GM21367 (cell line): ENCODE data around the gene CIRBP.
"Not testable (repeated sequence)": the region's sequence is repeated elsewhere in the genome, so short reads cannot be mapped to it uniquely, and the experiment has no call there.

Source experiments
- ATAC-seq: cut with Tn5 transposase; IDR thresholded peaks from one replicate; pipeline ENCODE4 v1.9.1; 2021; ENCODE audit not compliant: unreplicated experiment

Gene CIRBP

DNA sequence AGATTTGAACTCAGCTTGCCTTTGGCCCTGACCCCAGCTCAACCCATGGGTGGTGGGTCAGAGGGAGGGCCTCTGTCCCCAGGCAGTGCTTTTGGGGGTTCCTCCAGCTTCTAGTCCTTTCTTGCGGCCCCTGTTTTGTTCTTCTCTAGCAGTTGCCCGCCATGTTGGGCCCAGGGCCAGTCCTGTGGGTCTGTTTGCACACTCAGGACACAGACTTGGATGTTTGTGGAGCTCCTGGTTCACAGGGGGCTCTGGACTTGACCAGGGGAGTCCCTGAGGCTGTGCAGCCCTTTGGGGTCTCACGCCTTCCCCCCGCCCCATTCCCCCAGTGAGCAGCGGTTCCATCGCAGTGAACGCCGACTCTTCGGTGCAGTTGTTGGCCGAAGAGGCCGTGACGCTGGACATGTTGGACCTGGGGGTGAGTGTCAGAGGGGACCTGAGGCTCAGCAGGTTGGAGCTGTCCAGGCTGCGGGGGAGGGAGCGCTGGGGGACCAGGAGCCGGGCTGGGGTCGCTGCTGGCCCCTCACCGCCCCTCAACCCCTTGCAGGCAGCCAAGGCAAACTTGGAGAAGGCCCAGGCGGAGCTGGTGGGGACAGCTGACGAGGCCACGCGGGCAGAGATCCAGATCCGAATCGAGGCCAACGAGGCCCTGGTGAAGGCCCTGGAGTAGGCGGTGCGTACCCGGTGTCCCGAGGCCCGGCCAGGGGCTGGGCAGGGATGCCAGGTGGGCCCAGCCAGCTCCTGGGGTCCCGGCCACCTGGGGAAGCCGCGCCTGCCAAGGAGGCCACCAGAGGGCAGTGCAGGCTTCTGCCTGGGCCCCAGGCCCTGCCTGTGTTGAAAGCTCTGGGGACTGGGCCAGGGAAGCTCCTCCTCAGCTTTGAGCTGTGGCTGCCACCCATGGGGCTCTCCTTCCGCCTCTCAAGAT lies 25.1 kb upstream of the CIRBP start:
- no peak for ATAC-seq

DNA sequence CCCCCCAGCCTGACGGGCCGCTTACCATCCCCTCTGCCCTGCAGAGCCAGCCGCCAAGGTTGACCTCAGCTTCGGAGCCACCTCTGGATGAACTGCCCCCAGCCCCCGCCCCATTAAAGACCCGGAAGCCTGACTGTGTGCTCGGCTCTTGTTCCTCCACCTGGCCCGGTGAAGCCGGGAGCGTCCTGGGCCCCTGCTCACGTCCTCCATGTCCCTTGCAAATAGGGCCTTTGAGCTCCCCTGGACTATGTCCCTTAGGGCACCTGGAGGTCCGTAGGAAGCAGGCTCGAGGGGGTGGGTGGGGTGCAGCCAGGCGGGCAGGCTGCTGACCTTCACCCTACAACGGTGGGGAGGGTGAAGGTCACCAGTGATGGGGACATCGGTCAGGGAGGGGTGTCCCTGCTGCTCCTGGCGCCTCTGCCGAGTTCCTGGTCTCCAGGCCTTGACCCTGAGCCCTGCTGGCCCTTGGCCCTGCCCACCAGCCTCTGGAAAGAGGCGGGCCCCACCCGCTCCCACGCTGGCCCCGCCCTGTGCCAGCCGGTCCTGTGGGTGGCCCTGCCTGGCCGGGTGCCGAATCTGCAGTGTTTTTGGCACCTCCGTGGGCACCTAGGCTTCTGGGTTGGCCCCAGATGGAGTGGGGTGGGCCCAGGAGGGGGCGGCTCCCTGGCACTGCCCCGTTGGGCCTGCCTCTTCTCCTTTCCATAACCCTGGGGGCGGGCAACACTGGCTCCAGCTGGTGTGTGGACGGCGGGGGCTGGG lies 24.3 kb upstream of the CIRBP start:
- ATAC-seq = no peak

DNA sequence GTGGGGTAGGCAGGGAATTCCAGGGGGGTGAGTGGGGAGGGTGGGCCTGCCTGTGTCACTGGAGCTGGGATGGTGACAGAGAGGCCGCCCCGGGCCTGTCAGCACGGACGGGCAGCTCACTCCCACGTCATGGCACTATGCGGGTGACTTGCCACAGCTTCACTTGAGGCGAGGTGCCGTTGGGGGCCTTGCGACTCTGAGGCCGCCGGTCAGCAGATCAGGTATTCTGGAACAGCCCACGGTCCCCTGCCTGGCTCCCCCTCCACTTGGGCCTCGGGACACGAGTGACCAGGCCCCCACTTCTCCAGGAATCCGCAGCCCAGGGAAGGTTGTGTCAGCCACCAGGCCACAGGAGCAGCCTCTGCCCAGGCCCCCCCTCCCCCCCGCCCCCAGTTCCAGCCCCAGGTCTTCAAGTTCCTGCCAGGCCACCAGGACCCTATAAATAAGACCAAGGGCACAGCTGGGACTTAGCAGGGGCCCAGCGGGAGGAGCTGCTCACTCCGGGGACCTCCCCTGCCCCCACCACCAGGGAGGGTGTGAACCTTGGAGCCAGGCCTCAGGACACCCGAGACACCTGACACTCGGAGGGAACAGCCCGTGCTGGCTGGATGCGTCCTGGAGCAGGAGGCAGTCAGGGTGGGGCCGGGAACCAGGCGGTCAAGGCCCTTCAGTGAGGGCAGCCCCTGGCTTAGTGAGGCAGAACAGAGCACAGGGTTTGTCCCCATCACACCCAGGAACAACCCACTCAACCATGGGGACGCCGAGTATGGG lies 23.5 kb upstream of the CIRBP start:
- ATAC-seq = no peak

DNA sequence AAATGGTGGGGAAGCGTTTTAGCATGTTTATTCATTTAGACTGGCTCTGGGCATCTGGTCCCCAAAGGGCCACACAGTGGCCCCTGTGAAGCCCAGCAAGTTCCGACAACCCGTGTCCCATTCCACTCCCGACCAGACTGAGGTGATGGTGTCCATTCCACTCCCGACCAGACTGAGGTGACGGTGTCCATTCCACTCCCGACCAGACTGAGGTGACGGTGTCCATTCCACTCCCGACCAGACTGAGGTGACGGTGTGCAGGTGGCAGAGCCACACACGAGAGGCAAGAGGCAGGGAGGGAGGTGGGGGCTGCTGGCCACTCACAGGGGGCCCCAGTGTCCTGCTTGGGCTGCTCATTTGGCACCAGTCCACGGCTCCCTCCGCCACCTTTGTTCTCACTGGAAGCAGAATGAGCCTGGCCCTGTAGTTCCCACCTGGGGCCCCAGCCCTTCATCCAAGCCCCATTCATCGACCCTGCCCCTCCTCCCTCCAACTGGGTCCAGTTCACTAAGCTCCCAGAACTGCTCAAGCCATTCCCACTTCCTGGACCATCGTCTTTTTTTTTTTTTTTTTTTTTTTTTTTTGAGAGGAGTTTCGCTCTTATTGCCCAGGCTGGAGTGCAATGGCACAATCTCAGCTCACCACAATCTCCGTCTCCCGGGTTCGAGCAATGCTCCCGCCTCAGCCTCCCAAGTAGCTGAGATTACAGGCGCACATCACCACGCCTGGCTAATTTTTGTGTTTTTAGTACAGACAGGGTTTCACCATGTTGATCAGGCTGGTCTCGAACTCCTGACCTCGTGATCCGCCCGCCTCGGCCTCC lies 22.7 kb upstream of the CIRBP start:
- ATAC-seq = not testable (repeated sequence)

DNA sequence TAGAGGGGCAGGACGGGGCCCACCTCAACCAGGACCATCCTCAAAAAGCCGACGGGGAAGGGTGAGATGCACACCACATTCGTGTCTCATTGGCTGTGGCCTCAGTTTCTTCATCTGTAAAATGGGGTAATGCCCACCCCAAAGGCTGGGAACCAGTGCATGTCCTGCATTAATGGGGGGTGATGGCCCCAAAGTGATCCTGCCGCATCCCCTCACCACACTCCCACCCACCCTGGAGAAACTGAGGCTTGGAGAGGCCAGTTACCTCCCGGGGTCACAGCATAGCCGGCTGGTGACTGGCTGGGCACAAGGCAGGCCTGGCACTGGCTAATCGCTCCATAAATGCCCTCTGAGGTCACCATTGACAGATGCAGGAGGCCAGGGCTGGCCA lies 21.4 kb upstream of the CIRBP start:
- no peak for ATAC-seq

DNA sequence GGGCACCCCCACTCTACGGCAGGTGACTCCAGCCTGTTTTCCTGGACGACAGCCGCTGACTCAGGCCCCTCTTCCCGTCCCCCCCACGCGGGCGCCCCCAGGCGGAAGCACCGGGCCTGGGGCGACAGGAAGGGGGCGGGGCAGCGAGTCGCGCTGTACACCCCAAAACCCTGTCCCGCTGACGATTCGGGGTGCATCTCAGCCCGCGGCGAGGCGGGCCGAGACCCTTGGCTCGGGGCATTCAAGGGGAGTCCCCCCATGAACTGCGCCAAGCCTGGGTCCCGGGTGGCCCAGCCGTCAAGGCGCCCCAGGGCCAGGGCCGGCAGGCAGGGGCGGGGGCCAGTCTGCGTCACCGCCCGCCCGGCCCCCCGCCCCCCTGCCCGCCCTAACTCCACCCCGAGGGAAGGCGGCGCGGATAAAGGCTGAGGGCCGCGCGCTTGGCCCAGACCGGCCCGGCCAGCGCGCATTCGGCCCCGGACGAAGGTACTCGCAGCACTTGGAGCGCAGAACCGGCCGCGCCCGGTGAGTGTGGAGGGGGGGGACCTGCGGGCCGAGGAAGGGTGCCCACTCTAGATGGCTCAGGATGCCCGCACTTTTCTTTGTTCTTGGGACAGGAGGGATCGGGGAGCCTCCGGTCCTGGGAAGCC lies 20.9 kb upstream of the CIRBP start, which contains the start of gene MIDN:
Gene MIDN, plus strand, starts transcription at position 445 of the 647 bp plus-strand sequence. CDS start 1,714 bp downstream, outside the sequence.
- peak; percentile 8 for ATAC-seq

DNA sequence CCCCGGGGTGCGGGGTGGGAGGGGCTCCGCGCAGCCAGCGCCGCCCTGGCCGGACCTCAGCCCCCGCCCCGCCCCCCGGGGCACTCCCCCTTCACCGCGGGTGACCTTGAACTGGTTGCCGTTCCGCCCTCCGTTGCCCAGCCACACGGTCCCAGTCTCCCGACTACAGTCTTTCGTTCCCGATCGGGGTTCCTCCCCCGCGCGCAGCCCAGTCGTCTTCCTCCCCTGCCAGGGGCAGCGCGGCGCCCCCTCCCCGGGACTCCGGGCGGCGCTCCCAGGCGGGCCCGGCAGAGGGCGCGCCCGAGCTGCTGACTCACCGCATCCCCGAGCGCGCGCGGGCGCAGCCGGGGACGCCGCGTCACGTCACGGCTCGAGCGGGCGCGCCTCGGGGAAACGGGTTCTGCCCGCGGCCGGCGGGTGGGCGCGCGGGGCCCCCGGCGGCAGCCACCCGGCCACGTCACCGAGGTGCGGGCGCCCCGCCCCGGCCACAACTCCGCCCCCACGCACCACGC lies 20.3 kb upstream of the CIRBP start:
- ATAC-seq = peak; percentile 10

DNA sequence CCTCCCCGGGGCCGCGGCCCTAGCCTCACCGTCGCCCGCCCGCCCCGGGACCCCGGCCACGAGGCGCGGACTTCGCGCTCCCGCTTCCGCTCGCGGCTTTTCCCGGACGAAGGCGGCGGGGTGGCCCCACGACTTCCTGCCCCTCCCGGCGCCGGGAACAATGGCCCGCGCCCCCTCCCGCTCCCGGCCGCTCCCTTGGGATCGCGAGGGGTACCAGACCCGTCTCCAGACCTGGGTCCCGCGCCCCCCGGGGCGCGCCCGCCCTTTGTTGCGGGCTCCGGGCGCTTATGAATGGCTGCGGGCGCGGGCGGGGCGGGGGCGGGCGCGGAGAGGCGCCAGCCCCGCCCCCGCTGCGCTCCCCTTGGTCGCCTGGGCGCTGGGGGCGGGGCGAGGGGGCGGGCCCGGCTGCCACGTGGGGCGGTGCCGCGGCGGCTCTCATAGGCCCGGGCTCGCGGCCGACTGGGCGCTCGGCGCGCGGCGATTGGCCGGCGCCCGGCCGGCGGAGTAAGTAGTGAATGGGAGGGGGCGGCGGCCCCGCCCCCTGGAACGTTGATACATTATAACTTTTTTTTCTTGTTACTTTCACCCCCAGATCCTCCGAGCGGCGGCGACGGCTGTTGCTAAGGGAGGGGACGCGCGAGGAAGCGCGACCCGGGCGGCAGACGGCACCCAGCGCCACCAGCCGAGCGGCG lies 19.7 kb upstream of the CIRBP start:
- peak; percentile 33 for ATAC-seq

DNA sequence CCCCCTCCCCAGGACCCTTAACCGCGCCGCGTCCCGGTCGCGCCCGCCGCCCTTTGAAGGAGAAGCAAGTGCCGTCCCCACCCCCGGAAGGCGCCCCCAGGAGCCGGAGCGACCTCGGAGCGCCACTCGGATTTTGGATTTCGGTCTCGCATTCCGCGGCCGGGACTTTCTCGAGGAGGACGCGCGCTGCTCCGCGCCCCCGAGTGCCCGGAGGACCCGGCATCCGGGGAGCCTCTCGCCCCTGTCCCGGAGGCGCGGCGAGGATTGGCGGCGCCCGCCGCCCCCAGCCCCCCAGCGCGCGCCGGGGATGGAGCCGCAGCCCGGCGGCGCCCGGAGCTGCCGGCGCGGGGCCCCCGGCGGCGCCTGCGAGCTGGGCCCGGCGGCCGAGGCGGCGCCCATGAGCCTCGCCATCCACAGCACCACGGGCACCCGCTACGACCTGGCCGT lies 19.1 kb upstream of the CIRBP start:
- no peak for ATAC-seq

DNA sequence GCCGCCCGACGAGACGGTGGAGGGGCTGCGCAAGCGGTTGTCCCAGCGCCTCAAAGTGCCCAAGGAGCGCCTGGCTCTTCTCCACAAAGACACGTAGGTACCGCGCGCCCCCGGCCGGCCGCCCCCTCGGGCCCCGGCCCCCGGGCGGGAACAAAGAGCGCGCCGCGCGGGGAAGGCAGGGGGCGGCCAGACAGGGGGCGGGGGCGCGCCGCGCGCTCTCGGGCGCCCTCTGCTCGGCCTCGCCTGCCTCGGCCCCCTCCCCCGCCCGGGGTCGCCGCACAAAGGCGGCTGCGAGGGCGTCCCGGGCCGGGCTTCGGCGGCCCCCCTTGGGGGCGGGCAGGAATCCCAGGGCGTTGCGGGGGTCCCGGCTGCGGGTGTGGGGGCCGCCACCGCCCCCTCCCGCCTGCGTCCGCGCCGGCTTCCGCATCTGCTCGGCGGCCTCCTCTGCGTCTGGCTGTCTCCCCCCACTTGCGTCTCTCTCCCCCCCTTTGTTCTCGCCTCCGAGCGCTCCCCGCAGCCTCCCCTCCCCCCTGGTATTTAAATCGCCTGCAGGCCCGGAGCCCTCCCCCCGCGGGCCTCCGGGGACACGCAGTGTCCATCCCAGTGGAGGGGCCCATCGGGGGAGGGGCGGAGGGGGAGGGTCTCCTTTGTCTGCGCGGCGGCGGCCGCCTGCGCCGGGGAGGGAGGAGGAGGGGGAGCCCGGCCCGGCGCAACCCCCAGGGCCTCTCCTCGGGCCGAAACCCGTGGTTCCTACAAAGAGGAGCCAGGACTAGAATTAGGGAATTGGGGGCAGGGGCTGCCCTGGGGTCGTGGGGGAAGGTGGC lies 18.5 kb upstream of the CIRBP start:
- no peak for ATAC-seq

DNA sequence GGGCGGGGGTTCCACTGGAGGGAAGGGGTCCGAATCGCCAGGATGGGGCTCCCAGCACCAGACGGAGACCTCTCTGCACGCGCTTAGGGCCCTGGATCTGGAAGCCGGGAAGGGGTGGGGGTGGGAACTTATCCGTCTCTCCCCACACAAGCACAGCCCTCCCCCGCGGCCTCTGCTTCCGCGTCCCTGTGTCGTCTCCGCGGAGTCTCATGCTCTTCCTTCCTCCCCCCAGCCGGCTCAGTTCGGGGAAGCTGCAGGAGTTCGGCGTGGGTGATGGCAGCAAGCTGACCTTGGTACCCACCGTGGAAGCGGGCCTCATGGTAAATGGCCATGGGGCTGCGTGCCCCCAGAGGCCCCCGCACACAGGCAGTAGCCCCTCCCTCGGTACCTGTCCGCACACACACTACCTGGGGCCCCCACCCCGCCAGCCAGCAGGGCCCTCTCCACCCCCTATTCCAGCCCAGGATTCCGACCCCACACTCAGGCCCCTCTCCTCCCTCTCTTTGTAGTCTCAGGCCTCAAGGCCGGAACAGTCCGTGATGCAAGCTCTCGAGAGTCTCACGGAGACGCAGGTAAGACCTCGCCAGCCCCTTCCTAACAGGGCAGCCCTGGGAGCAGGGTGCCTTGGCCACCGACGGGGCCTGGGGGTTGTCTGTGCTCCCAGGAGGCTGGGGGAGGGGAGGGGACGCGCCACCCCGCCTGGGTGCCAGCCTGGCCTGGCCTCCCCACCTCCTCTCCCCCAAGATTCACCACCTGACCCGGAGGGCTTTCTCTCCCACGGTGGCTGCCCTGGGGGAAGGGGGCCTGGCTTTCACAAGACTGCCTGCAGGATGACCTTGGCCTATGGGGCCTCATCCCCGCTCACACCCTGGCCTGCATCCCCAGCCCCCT lies 17.6 kb upstream of the CIRBP start:
- ATAC-seq = no peak

DNA sequence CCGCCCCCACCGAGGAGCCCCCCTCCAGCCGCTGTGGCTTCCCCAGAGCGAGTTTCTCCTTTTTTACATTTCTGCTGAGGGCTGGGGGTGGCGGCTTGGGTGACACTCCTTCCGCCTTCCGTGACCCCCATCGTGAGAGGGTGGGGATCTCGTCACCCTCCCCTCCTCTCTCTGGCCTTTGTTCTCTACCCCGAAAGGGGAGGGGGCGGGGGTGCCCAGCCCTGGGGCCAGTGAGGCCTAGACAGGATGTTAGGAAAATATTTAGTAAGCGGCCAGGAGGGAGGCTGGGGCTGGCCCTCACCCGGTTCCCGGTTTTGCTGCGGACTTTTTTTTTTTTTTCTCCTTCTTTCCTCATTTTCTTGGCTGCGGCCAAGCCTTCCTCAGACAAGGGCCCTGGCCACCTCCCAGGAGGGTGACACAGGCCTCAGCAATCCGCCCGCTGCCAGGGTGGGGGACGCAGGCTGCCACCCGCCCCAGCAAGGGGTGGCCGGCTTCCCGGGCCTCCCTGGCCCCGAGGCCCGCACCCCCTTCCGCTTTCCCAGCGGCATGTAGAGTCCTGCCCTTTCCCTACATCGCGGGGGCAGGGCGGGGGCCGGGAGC lies 16.8 kb upstream of the CIRBP start:
- no peak for ATAC-seq

DNA sequence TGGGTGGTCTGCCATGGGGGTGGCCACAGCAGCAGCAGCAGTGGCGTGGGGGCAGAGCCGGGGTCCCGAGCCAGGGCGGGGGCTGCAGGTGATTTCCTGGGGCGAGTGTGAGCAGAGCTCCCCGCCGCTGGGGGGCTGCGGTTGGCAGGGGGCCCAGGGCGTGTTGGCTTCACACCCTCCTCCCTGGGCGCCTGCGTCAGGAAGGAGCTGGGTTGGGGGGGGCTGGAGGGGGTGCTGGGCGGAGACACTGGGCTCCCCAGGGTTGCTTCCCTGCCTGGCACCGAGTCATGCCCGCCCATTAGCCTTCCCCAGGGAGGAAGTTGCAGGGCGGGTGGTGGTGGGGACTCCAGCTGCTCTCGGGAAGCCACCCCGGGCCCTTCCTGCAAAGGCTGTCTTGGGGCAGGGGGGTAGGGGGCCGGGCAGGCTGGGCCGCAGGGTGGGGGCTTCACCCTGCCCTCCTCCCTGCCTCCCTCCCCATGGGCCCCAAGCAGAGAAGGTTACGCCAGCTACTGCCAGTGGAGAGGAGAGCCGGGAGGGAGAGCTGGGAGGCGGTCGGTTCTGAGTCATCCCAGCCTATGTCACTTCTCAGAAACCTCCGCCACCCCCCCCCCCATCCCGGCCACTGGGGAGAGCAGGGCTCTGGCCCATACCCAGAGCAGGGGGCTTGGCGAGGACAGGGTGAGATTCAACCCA lies 16.2 kb upstream of the CIRBP start:
- ATAC-seq = no peak

DNA sequence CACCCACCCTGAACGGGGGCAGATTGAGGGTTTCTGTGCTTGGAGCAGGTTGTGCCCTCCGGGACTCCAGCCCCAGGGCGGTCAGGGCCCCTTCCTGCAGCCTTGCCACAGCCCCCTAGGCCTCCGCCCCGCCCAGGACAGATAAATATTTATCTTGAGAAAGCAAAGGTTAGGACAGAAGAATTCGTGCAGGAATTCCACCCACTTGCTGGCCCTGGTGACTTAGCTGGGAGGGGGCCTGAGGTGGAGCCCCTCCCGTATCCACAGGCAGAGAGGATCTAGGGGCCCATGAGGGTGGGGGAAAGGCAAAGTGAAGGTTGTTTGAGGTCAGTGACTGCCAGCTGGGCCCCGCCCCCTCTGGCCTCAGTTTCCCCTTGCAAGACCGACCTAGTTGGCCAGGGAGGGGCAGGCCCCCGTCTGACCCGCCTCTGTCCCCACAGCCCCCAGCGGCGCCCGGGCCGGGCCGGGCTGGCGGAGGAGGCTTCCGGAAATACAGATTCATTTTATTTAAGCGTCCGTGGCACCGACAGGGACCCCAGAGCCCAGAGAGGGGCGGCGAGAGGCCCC lies 15.5 kb upstream of the CIRBP start:
- ATAC-seq = no peak

DNA sequence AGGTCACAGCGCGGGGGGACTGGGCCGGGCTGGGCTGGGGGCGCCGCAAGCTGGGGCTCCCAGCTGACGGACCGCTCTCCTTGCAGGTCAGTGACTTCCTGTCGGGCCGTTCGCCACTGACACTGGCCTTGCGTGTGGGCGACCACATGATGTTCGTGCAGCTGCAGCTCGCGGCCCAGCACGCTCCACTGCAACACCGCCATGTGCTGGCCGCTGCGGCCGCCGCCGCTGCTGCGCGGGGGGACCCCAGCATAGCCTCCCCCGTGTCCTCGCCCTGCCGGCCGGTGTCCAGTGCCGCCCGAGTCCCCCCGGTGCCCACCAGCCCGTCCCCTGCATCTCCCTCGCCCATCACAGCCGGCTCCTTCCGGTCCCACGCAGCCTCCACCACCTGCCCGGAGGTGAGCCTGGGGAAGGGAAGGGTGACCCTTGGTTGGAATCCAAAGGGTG lies 15.0 kb upstream of the CIRBP start:
- ATAC-seq = no peak
